Fibroblast of lung (primary cell): ENCODE results near the gene TRIM62. TPM values are rescaled to one million over a fixed set of nuclear protein-coding genes. Genes with fewer than 3 reads are reported as not detected.

Source experiments
- DNase-seq, 2 donors: peaks; one replicate each; pipeline versions ENCODE4 v3.0.0 to v3.0.0-alpha.2; 2010; ENCODE audit warnings: low read depth in 2 of 2
- H2AFZ ChIP-seq: 2 replicates; pipeline ENCODE4 v1.5.1; 2012; ENCODE audit warnings: low read length, control low read depth, inconsistent platforms
- H3K27ac ChIP-seq: 2 replicates; pipeline ENCODE4 v1.5.1; 2011; ENCODE audit warnings: low read length, control low read depth; ENCODE audit not compliant: insufficient read depth
- H3K27me3 ChIP-seq: 2 replicates; pipeline ENCODE4 v1.5.1; 2011; ENCODE audit warnings: mild to moderate bottlenecking, low read length; ENCODE audit not compliant: control insufficient read depth, insufficient read depth
- H3K36me3 ChIP-seq: 2 replicates; pipeline ENCODE4 v1.5.1; 2011; ENCODE audit warnings: low read length; ENCODE audit not compliant: control insufficient read depth, insufficient read depth
- H3K4me1 ChIP-seq: 2 replicates; pipeline ENCODE4 v1.5.1; 2011; ENCODE audit warnings: low read length; ENCODE audit not compliant: control insufficient read depth, insufficient read depth; ENCODE audit errors: extremely low read depth
- H3K4me2 ChIP-seq: 2 replicates; pipeline ENCODE4 v1.5.1; 2011; ENCODE audit warnings: low read length, control low read depth; ENCODE audit not compliant: insufficient read depth; ENCODE audit errors: extremely low read depth
- H3K4me3 ChIP-seq, 4 experiments: fragments of 200-600 bp in 1 of 4; sonication (generic) in 1 of 4; replicated peaks in 1 of 4; 2 replicates each; pipeline ENCODE4 v1.5.1; 2011 to 2016; ENCODE audit warnings: low read length in 4 of 4, low read depth in 3 of 4, mild to moderate bottlenecking in 3 of 4, control low read depth in 2 of 4, inconsistent platforms in 1 of 4, mixed read lengths in 1 of 4; ENCODE audit not compliant: insufficient read depth in 1 of 4; ENCODE audit errors: control extremely low read depth in 1 of 4
- H3K79me2 ChIP-seq: 2 replicates; pipeline ENCODE4 v1.5.1; 2012; ENCODE audit warnings: mild to moderate bottlenecking, low read length, inconsistent platforms; ENCODE audit not compliant: control insufficient read depth, insufficient read depth
- H3K9ac ChIP-seq: 2 replicates; pipeline ENCODE4 v1.5.1; 2011; ENCODE audit warnings: mild to moderate bottlenecking, low read length, control low read depth; ENCODE audit not compliant: insufficient read depth
- H3K9me3 ChIP-seq: 2 replicates; pipeline ENCODE4 v1.5.1; 2012; ENCODE audit warnings: low read depth, low read length; ENCODE audit not compliant: control insufficient read depth, insufficient read depth
- H4K20me1 ChIP-seq: 2 replicates; pipeline ENCODE4 v1.5.1; 2011; ENCODE audit warnings: low read length; ENCODE audit not compliant: control insufficient read depth, insufficient read depth; ENCODE audit errors: extremely low read depth
- EZH2 ChIP-seq: IDR thresholded peaks from 2 replicates; pipeline ENCODE4 v1.5.1; 2012; ENCODE audit warnings: low read length, control low read depth, mild to moderate bottlenecking; ENCODE audit errors: missing control alignments
- polyA plus RNA-seq, 2 donors: library from polyadenylated mRNA; depleted of rRNA in 1 of 2; stranded (reverse) in 1 of 2; unstranded in 1 of 2; fragments of >200 nt; gene quantifications; 2 replicates each; pipeline ENCODE4 v1.2.1, GENCODE V29; 2011 to 2012; ENCODE audit warnings: missing spikeins in 1 of 2
- total RNA-seq: library from RNA; depleted of rRNA; stranded (reverse); fragments of >200 nt; gene quantifications from 2 replicates; pipeline ENCODE4 v1.2.1, GENCODE V29; 2014
- TF ChIP-seq, protein P1 (sequence below), 2 donors: IDR thresholded peaks in 1 of 2; conservative IDR thresholded peaks in 1 of 2; 1 replicate in 1 of 2; 2 replicates in 1 of 2; pipeline ENCODE4 v1.5.1; 2011 to 2012; ENCODE audit warnings: low read length in 2 of 2, control low read depth in 1 of 2, inconsistent platforms in 1 of 2, low read depth in 1 of 2, mild to moderate bottlenecking in 1 of 2

Gene TRIM62
- total and polyA plus RNA-seq, 2 donors (not counting 1 experiment from before 2014, with no cell fraction given) = 1.8 to 2.4 TPM

DNA sequence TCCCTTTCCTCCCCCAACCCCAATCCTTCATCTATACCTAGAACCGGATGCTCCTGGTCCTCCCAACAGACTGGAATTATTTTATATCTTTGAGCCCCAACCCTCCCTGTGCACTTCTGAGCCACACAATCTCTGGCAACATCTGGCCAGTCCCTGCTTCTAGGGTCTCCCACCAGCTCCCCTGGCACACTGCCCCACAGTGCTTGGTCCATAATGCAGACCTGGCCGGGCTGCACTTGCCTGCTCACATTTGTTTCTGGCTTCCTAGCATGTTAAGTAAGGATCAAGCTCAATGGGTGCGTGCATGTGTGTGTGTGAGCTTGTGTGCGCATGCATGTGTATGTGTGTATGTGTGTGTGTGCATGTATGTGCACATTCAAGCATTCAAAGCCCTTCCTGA lies 8.8 kb downstream of the TRIM62 start:
- Histone ChIP-seq H3K27me3 (no peaks in the 10 kb centered on the region), H3K27ac (no peak overlapping the region), H4K20me1 (no peaks in the 10 kb centered on the region), H3K36me3 (peaks cover 2% of the 10 kb centered on the region), H3K4me1 (no peaks in the 10 kb centered on the region), H3K9me3 (no peaks in the 10 kb centered on the region), H3K79me2 (no peaks in the 10 kb centered on the region), H3K9ac (no peak overlapping the region), H3K4me3 (no peak overlapping the region), H3K4me2 (no peak overlapping the region), H2AFZ (no peak overlapping the region)
- DNase-seq = no peak
- no peak for TF ChIP-seq EZH2
- TF ChIP-seq, protein P1, sequence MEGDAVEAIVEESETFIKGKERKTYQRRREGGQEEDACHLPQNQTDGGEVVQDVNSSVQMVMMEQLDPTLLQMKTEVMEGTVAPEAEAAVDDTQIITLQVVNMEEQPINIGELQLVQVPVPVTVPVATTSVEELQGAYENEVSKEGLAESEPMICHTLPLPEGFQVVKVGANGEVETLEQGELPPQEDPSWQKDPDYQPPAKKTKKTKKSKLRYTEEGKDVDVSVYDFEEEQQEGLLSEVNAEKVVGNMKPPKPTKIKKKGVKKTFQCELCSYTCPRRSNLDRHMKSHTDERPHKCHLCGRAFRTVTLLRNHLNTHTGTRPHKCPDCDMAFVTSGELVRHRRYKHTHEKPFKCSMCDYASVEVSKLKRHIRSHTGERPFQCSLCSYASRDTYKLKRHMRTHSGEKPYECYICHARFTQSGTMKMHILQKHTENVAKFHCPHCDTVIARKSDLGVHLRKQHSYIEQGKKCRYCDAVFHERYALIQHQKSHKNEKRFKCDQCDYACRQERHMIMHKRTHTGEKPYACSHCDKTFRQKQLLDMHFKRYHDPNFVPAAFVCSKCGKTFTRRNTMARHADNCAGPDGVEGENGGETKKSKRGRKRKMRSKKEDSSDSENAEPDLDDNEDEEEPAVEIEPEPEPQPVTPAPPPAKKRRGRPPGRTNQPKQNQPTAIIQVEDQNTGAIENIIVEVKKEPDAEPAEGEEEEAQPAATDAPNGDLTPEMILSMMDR (conservative IDR thresholded peaks at IDR 0.05 in 1 of 2, IDR thresholded peaks at IDR 0.05 in 1 of 2; ENCODE audit: low read depth in 1 of 2, low read length in 2 of 2) = no peak

DNA sequence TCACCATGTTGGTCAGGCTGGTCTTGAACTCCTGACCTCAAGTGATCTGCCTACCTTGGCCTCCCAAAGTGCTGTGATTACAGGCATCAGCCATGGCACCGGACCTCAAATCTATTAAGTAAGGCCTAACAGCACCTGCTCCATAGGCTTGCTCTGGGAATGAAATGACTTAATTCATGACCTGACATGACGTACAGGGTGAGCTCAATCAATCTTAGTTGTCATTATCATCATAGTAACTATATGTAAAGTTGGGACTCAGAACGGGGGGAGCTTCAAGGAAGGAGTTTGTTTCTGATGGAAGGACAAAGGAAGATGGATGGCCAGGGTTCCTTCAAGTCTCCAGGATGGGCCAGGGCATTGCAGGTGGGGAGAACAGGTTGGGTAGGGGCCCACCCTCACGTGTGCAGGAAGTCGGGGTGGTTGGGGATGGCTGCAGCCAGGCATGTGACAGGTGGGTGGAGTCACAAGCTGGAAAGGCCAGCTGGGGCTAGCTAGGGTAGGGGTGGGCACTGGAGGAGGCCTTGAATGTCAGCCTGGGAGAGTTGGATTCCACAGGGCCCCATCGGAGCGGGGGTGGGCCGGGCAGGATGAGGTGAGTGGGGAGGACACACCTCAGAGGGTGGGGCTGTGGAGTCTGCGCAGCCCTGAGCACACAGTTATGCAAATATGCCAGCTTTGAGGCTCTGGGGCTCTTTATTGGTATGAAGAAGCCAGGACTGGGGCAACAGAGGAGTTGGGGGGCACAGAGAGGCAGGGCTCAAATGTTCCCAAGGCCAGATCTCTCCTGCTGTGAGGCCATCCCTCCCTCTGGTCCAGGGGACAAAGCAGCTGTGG lies 9.6 kb downstream of the TRIM62 start:
- Histone ChIP-seq H3K27ac (no peak overlapping the region), H3K4me3 (no peak overlapping the region), H4K20me1 (no peaks in the 10 kb centered on the region), H3K9ac (no peak overlapping the region), H3K27me3 (no peaks in the 10 kb centered on the region), H3K4me1 (no peaks in the 10 kb centered on the region), H3K9me3 (no peaks in the 10 kb centered on the region), H2AFZ (no peak overlapping the region), H3K4me2 (no peak overlapping the region), H3K36me3 (peaks cover 2% of the 10 kb centered on the region), H3K79me2 (no peaks in the 10 kb centered on the region)
- no peak for TF ChIP-seq EZH2
- TF ChIP-seq, protein P1 (conservative IDR thresholded peaks at IDR 0.05 in 1 of 2, IDR thresholded peaks at IDR 0.05 in 1 of 2; ENCODE audit: low read depth in 1 of 2, low read length in 2 of 2) = no peak
- DNase-seq = no peak

DNA sequence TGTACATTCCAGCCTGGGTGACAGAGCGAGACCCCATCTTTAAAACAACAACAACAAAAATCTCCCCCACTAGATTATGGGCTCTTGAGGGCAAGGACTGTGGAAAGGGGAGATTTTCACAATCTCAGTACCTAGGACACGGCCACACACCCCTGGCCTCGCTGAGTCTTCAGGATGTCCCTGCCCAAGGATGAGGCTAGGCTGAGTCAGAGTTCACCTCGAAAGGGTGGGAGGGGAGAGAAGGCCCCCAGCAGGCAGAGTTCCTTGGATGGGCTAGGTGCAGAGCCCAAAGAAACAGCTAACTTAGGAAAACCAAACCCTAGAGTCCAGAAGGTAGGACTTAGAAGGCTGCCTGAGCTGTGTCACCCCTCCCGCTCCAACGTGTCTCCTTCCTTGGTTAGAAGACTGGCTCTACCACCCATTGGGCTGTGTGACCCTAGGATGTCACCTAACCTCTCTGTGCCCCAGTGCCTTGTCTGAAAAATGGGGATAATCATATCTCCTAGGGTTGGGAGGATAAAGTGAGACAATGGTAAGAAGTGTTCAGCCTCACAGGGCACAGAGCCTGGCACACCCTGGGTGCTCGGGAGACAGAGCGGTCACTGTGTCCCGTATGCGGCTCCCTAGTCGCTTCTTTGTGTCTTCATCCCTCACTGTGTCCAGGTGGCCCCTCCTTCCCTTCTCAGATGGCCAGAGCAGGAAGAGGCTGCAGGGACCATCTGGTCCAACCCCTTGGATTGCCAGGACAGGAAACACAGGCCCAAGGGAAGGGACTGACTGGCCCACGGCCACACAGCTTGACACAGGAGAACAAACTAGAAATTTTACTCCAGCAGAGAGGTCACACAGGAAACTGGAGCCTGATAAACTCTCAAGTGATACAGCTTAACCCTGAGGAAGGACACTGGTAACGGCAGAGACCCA lies 11.2 kb downstream of the TRIM62 start:
- H3K27ac ChIP-seq = no peak overlapping the region
- H3K9ac ChIP-seq = no peak overlapping the region
- no peaks in the 10 kb centered on the region for H3K9me3 ChIP-seq
- H3K4me3 ChIP-seq = no peak overlapping the region
- no peaks in the 10 kb centered on the region for H3K79me2 ChIP-seq
- H3K4me2 ChIP-seq = no peak overlapping the region
- DNase-seq = no peak
- H3K4me1 ChIP-seq = no peaks in the 10 kb centered on the region
- H3K36me3 ChIP-seq = peaks cover 2% of the 10 kb centered on the region
- no peaks in the 10 kb centered on the region for H4K20me1 ChIP-seq
- TF ChIP-seq, protein P1 (conservative IDR thresholded peaks at IDR 0.05 in 1 of 2, IDR thresholded peaks at IDR 0.05 in 1 of 2; ENCODE audit: low read depth in 1 of 2, low read length in 2 of 2) = no peak
- TF ChIP-seq EZH2 = no peak
- no peak overlapping the region for H2AFZ ChIP-seq
- H3K27me3 ChIP-seq = no peaks in the 10 kb centered on the region
